Natural killer cell treated with Interleukin-12 subunit alpha and Interleukin-12 subunit beta and Interleukin-15 and Interleukin-18, amount 100 ng/mL, for 72 hours (primary cell): ENCODE data around the gene OR10AG1. TPM values are rescaled to one million over a fixed set of nuclear protein-coding genes. Genes with fewer than 3 reads are reported as not detected.

Source experiments
- total RNA-seq, 2 donors: library from RNA; stranded (reverse); gene quantifications; one replicate each; pipeline ENCODE4 v1.2.3, GENCODE V29; 2022

The OR10AG1 gene
- total RNA-seq, 2 donors from 2014 or later = not detected

Other genes starting within 250 kb of the OR10AG1 start
- gene OR5D13, start 196.5 kb downstream of the OR10AG1 start, total RNA-seq = not detected
- gene OR5D14, start 174.4 kb downstream of the OR10AG1 start, total RNA-seq = not detected
- not detected for gene OR5L1, start 158.6 kb downstream of the OR10AG1 start, total RNA-seq
- gene OR5D18, start 150.3 kb downstream of the OR10AG1 start, total RNA-seq = not detected
- gene OR5L2, start 142.7 kb downstream of the OR10AG1 start, total RNA-seq = not detected
- gene OR5D16, start 131.2 kb downstream of the OR10AG1 start, total RNA-seq = not detected
- gene TRIM51, start 86.6 kb downstream of the OR10AG1 start, total RNA-seq = 1 to 10 TPM in 1 of 2 donors, not detected in 1; 2.2 TPM
- not detected for gene OR5W2, start 55.4 kb downstream of the OR10AG1 start, total RNA-seq
- gene OR5I1, start 33.5 kb downstream of the OR10AG1 start, total RNA-seq = not detected
- gene OR5F1, start 24.7 kb upstream of the OR10AG1 start, total RNA-seq = not detected
- gene OR5AS1, start 57.7 kb upstream of the OR10AG1 start, total RNA-seq = not detected
- gene OR8I2, start 123.4 kb upstream of the OR10AG1 start, total RNA-seq = not detected
- gene OR8H2, start 133.7 kb upstream of the OR10AG1 start, total RNA-seq = not detected
- not detected for gene OR8H3, start 152.4 kb upstream of the OR10AG1 start, total RNA-seq
- gene OR8J3, start 170.3 kb upstream of the OR10AG1 start, total RNA-seq = not detected
- not detected for gene OR8K5, start 190.4 kb upstream of the OR10AG1 start, total RNA-seq
- not detected for gene OR5J2, start 206.7 kb upstream of the OR10AG1 start, total RNA-seq